Measurements from ENCODE around the gene ADIPOQ. TPM values are rescaled to one million over a fixed set of nuclear protein-coding genes. Genes with fewer than 3 reads are reported as not detected.
"Not testable (repeated sequence)": the region's sequence is repeated elsewhere in the genome, so short reads cannot be mapped to it uniquely, and the experiment has no call there.

ADIPOQ gene
- total and polyA plus RNA-seq, 2 donors (not counting 1 experiment from before 2014, with no cell fraction given) = not detected

- Mint-ChIP-seq H3K27ac (no peak overlapping the region), H3K4me1 (peaks cover 13% of the 10 kb centered on the region), H3K9me3 (ENCODE audit: insufficient read depth) (no peaks in the 10 kb centered on the region), H3K4me3 (no peak overlapping the region), H3K27me3 (peaks cover 23% of the 10 kb centered on the region)
- Histone ChIP-seq H3K9me3 (ENCODE audit: control extremely low read depth in 1 of 3, control insufficient read depth in 2 of 3, insufficient read depth in 1 of 3, low read length in 2 of 3) (no peaks in the 10 kb centered on the region), H3K27me3 (replicated peaks in 1 of 4; ENCODE audit: control extremely low read depth in 1 of 4, control insufficient read depth in 3 of 4, insufficient read depth in 4 of 4, low read length in 3 of 4) (peaks cover 0 to 5% (median 0%) of the 10 kb centered on the region in 4 experiments), H4K20me1 (ENCODE audit: control insufficient read depth, insufficient read depth, low read length, poor library complexity, severe bottlenecking) (no peaks in the 10 kb centered on the region), H3K4me3 (ENCODE audit: control extremely low read depth in 1 of 5, extremely low read depth in 1 of 5, insufficient read depth in 1 of 5, low read depth in 2 of 5, low read length in 4 of 5) (no peak overlapping the region), H3K79me2 (ENCODE audit: control insufficient read depth, insufficient read depth, low read length) (no peaks in the 10 kb centered on the region), H3K4me2 (replicated peaks; ENCODE audit: low read depth, low read length, poor library complexity, severe bottlenecking) (no peak overlapping the region), H2AFZ (ENCODE audit: insufficient read depth, low read depth, low read length, poor library complexity, severe bottlenecking) (no peak overlapping the region), H3K27ac (ENCODE audit: low read length in 2 of 2) (no peak overlapping the region), H3K9ac (ENCODE audit: low read length) (no peak overlapping the region), H3K36me3 (replicated peaks in 1 of 2; ENCODE audit: control extremely low read depth in 1 of 2, control insufficient read depth in 1 of 2, extremely low read depth in 1 of 2, insufficient read depth in 2 of 2, low read length in 1 of 2) (no peaks in the 10 kb centered on the region), H3K4me1 (ENCODE audit: control insufficient read depth in 2 of 2, insufficient read depth in 2 of 2, low read length in 2 of 2) (no peaks in the 10 kb centered on the region)
- no peak for TF ChIP-seq EZH2 (IDR thresholded peaks at IDR 0.05; ENCODE audit: borderline replicate concordance, insufficient read depth, low read depth, low read length, poor library complexity, severe bottlenecking)
- TF ChIP-seq CTCF (IDR thresholded peaks at IDR 0.05) = no peak
- ChIA-PET POLR2A (no interaction called here), CTCF (no interaction called here)
- intact Hi-C loops (cut with micrococcal nuclease) = no loop called here
- DNase-seq (no peak), ATAC-seq (ENCODE audit: low read depth) (no peak)
- WGBS (ENCODE audit: insufficient coverage) = 88% methylated on average over 3 of the region's 5 CpGs
These were observed 43.9 kb downstream of the ADIPOQ start for GRCh38 chr3:186886202-186886981.

- DNase-seq; H3K27ac Mint-ChIP-seq; ATAC-seq (ENCODE audit: low read depth); H3K79me2 ChIP-seq (ENCODE audit: control insufficient read depth, insufficient read depth, low read length); H3K4me2 ChIP-seq (replicated peaks; ENCODE audit: low read depth, low read length, poor library complexity, severe bottlenecking); H3K27ac ChIP-seq (ENCODE audit: low read length in 2 of 2); H3K9ac ChIP-seq (ENCODE audit: low read length); H3K4me1 Mint-ChIP-seq; intact Hi-C loops (cut with micrococcal nuclease); H3K4me3 Mint-ChIP-seq; H3K27me3 ChIP-seq (replicated peaks in 1 of 4; ENCODE audit: control extremely low read depth in 1 of 4, control insufficient read depth in 3 of 4, insufficient read depth in 4 of 4, low read length in 3 of 4); H3K9me3 ChIP-seq (ENCODE audit: control extremely low read depth in 1 of 3, control insufficient read depth in 2 of 3, insufficient read depth in 1 of 3, low read length in 2 of 3); POLR2A ChIA-PET; H2AFZ ChIP-seq (ENCODE audit: insufficient read depth, low read depth, low read length, poor library complexity, severe bottlenecking); CTCF ChIA-PET; H3K4me1 ChIP-seq (ENCODE audit: control insufficient read depth in 2 of 2, insufficient read depth in 2 of 2, low read length in 2 of 2); H3K36me3 ChIP-seq (replicated peaks in 1 of 2; ENCODE audit: control extremely low read depth in 1 of 2, control insufficient read depth in 1 of 2, extremely low read depth in 1 of 2, insufficient read depth in 2 of 2, low read length in 1 of 2); H3K9me3 Mint-ChIP-seq (ENCODE audit: insufficient read depth); H3K4me3 ChIP-seq (ENCODE audit: control extremely low read depth in 1 of 5, extremely low read depth in 1 of 5, insufficient read depth in 1 of 5, low read depth in 2 of 5, low read length in 4 of 5); H4K20me1 ChIP-seq (ENCODE audit: control insufficient read depth, insufficient read depth, low read length, poor library complexity, severe bottlenecking): not testable (repeated sequence)
- H3K27me3 Mint-ChIP-seq = peaks cover 23% of the 10 kb centered on the region
- no CpG with 5 or more reads among the region's 5 CpGs for WGBS (ENCODE audit: insufficient coverage)
These were observed 45.0 kb downstream of the ADIPOQ start for GRCh38 chr3:186887507-186887938.

Measured in B cell (primary cell).